SU-DHL-6 (cell line): ENCODE data around the gene CHST12.
"Not testable (repeated sequence)": the region's sequence is repeated elsewhere in the genome, so short reads cannot be mapped to it uniquely, and the experiment has no call there.

Source experiments
- H2AFZ ChIP-seq: fragments of 200-600 bp; sonication (generic); 2 replicates; pipeline ENCODE4 v1.6.1; 2014; ENCODE audit warnings: low read depth, mild to moderate bottlenecking, moderate library complexity, mixed read lengths, antibody characterized with exemption, low read length; ENCODE audit not compliant: severe bottlenecking
- H3F3A ChIP-seq: fragments of 200-600 bp; shearing (Covaris generic); 2 replicates; pipeline ENCODE4 v1.6.0; 2016; ENCODE audit warnings: antibody characterized with exemption, mild to moderate bottlenecking; ENCODE audit not compliant: insufficient read depth
- H3K27ac ChIP-seq: fragments of 200-600 bp; sonication (generic); 2 replicates; pipeline ENCODE4 v1.5.1; 2016; ENCODE audit warnings: low read depth, mild to moderate bottlenecking, low read length, moderate library complexity, mixed read lengths
- H3K27me3 ChIP-seq: fragments of 200-600 bp; sonication (generic), shearing (Covaris generic); 2 replicates; pipeline ENCODE4 v1.6.0; 2014; ENCODE audit warnings: mild to moderate bottlenecking, low read length
- H3K36me3 ChIP-seq: fragments of 200-600 bp; sonication (generic); 2 replicates; pipeline ENCODE4 v1.6.1; 2014; ENCODE audit warnings: mild to moderate bottlenecking, low read length, mixed read lengths
- H3K4me2 ChIP-seq: fragments of 300-600, 200-600 bp; shearing (Covaris generic), sonication (generic); 2 replicates; pipeline ENCODE4 v1.6.0; 2014; ENCODE audit warnings: low read length, low read depth, mild to moderate bottlenecking; ENCODE audit not compliant: poor library complexity, severe bottlenecking
- H3K4me3 ChIP-seq: fragments of 200-600 bp; sonication (generic); 2 replicates; pipeline ENCODE4 v1.5.1; 2014; ENCODE audit warnings: antibody characterized with exemption, low read length, mild to moderate bottlenecking, mixed read lengths; ENCODE audit not compliant: insufficient read depth, poor library complexity, severe bottlenecking
- H3K79me2 ChIP-seq: fragments of 200-600 bp; sonication (generic); 2 replicates; pipeline ENCODE4 v1.6.1; 2014; ENCODE audit warnings: mild to moderate bottlenecking, low read length, moderate library complexity; ENCODE audit not compliant: insufficient read depth
- H3K9ac ChIP-seq: fragments of 200-600 bp; sonication (generic); 2 replicates; pipeline ENCODE4 v1.7.0; 2014; ENCODE audit warnings: mild to moderate bottlenecking, low read length
- H3K9me2 ChIP-seq: fragments of 200-600 bp; sonication (generic); replicated peaks from 2 replicates; pipeline ENCODE4 v1.6.1; 2014; ENCODE audit warnings: low read length; ENCODE audit not compliant: insufficient read depth
- H3K9me3 ChIP-seq: fragments of 200-600 bp; sonication (generic); 2 replicates; pipeline ENCODE4 v1.6.1; 2014; ENCODE audit warnings: low read length, mixed read lengths; ENCODE audit not compliant: insufficient read depth
- H4K20me1 ChIP-seq: fragments of 200-600 bp; sonication (generic); 2 replicates; pipeline ENCODE4 v1.6.1; 2014; ENCODE audit warnings: low read depth, mild to moderate bottlenecking, antibody characterized with exemption, low read length, moderate library complexity, mixed read lengths
- EZH2phosphoT487 ChIP-seq: fragments of 200-600 bp; sonication (generic), shearing (Covaris generic); conservative IDR thresholded peaks from 2 replicates; pipeline ENCODE4 v1.6.1; 2018; ENCODE audit warnings: mild to moderate bottlenecking, antibody characterized with exemption, low read length, moderate library complexity, mixed read lengths
- TF ChIP-seq, protein P1 (sequence below): fragments of 200-600 bp; sonication (generic); IDR thresholded peaks from one replicate; pipeline ENCODE4 v1.5.1; 2017; ENCODE audit warnings: antibody characterized with exemption, mild to moderate bottlenecking, low read length, moderate library complexity; ENCODE audit not compliant: insufficient read depth, poor library complexity, severe bottlenecking

CHST12 gene

DNA sequence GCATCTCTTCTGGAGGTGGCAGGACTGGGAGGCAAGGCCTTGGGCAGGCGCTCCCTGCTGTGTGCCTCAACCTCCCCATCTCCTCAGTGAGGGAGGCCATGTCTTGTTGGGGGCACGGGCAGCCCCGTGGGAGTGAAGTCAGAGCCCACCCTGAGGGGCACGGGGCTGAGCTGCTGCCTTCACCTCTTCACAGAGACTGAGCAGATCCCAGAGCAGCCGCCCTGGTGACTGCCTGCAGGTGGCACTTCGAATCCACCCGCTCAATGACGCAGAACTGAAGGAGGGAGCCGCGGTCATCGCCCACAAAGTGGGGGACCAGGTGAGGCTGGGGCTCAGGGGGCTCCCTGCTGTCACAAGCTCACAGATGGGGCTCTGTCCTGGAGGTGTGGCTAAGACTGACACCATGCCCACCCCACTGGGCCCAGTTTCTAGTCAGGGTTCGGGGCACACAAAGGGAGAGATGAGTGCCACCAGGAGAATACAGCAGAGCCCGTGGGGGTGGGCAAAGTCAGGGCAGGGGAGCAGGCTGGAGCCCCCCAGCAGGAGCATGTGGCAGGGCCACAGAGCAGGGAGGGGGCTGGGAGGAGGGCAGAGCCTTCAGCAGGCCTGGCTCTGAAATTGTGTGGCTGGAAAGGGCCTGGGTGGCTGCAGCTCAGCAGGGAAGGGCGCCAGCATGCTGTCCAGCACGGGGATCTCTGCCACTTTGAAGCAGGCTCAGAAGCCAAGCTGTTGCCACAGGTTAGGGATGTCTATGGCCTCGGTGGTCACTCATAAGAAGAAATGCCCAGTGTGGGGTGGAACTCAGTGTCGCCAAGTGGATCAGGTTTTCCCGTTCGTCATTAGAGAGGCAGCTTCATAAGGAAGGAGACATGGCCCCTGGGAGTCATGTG is 18.8 kb upstream of the CHST12 start:
- Histone ChIP-seq H3K4me3 (no peak overlapping the region), H3K27me3 (no peaks in the 10 kb centered on the region), H3K9me2 (no peaks in the 10 kb centered on the region), H3K79me2 (no peaks in the 10 kb centered on the region), H3K9me3 (no peaks in the 10 kb centered on the region), H3F3A (no peaks in the 10 kb centered on the region), H3K27ac (no peak overlapping the region), H3K36me3 (no peaks in the 10 kb centered on the region), H2AFZ (no peak overlapping the region), H4K20me1 (no peaks in the 10 kb centered on the region; the same call in 1 of the 2 replicates), H3K4me2 (no peak overlapping the region), H3K9ac (no peak overlapping the region)
- TF ChIP-seq, protein P1, sequence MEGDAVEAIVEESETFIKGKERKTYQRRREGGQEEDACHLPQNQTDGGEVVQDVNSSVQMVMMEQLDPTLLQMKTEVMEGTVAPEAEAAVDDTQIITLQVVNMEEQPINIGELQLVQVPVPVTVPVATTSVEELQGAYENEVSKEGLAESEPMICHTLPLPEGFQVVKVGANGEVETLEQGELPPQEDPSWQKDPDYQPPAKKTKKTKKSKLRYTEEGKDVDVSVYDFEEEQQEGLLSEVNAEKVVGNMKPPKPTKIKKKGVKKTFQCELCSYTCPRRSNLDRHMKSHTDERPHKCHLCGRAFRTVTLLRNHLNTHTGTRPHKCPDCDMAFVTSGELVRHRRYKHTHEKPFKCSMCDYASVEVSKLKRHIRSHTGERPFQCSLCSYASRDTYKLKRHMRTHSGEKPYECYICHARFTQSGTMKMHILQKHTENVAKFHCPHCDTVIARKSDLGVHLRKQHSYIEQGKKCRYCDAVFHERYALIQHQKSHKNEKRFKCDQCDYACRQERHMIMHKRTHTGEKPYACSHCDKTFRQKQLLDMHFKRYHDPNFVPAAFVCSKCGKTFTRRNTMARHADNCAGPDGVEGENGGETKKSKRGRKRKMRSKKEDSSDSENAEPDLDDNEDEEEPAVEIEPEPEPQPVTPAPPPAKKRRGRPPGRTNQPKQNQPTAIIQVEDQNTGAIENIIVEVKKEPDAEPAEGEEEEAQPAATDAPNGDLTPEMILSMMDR, result no peak
- TF ChIP-seq EZH2phosphoT487, result no peak

DNA sequence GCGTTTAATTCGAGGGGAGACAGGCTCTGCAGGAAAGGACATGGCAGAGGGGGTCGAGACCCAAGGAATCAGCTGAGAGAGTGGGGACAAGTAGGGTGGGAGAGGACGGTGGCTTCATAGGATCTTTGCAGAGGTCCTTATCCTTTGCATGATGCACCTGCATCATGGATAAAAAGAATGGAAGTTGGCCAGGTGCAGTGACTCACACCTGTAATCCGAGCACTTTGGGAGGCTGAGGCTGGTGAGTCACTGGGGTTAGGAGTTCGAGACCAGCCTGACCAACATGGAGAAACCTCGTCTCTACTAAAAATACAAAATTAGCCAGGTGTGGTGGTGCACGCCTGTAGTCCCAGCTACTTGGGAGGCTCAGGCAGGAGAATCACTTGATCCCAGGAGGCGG is 17.3 kb upstream of the CHST12 start:
- not testable (repeated sequence) for H3K9me3 ChIP-seq, H3K27me3 ChIP-seq, H3K4me3 ChIP-seq, H3K79me2 ChIP-seq, H3K9me2 ChIP-seq, H3K27ac ChIP-seq, H4K20me1 ChIP-seq, H2AFZ ChIP-seq, H3K36me3 ChIP-seq, H3F3A ChIP-seq, H3K4me2 ChIP-seq, H3K9ac ChIP-seq

DNA sequence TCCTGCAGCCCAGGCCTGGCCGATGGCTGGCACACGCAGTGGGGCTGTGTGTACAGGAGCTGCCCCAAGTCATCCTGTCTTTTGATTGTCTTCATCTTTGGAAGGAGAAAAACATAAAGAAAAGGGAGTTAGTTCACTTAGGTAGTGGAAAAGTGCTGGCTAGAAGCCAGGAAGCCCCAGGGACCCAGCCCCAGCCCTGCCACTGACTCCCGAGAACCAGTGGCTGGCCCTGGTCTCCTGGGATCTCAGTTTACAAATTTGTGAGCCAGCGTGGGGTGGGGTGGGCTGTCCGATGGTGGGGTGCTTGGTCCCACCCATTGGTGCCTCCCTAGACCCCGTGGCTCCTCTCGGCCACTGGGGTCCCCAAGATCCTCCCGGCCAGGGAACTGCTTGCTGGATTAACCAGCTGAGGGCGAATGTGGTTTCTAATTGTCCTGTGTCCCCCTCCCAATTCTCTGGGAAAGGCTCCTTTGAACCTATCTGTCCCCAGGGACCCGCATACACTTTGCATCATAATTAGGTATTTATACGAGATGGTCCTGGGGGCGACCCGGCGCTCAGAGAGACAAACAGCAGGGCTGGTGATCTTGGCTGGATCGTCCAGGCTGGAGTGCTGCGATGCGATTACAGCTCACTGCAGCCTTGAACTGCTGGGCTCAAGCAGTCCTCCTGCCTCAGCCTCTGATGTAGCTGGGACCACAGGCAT is 16.3 kb upstream of the CHST12 start:
- Histone ChIP-seq H3K9ac (no peak overlapping the region), H3K9me2 (no peaks in the 10 kb centered on the region), H3K4me3 (no peak overlapping the region), H3K9me3 (no peaks in the 10 kb centered on the region), H3K27ac (no peak overlapping the region), H3K27me3 (no peaks in the 10 kb centered on the region), H2AFZ (no peak overlapping the region), H4K20me1 (no peaks in the 10 kb centered on the region; the same call in 1 of the 2 replicates), H3K36me3 (no peaks in the 10 kb centered on the region), H3K79me2 (no peaks in the 10 kb centered on the region), H3F3A (no peaks in the 10 kb centered on the region), H3K4me2 (no peak overlapping the region)
- TF ChIP-seq, protein P1, result no peak
- no peak for TF ChIP-seq EZH2phosphoT487
